H1 (cell line): ENCODE results near the gene ZBTB45. TPM values are rescaled to one million over a fixed set of nuclear protein-coding genes. Genes with fewer than 3 reads are reported as not detected.

Experiments
- BRCA1 ChIP-seq: IDR thresholded peaks from 2 replicates; pipeline ENCODE4 v1.6.1; 2012; ENCODE audit warnings: low read depth, low read length, improper control_type of control experiment
- CBX5 ChIP-seq: fragments of 300-800, 300-1000 bp; sonication (generic); IDR thresholded peaks from 2 replicates; pipeline ENCODE4 v1.7.1; 2016; ENCODE audit warnings: antibody characterized with exemption, low read length, low read depth
- CBX8 ChIP-seq: fragments of 300-800, 300-1000 bp; sonication (generic); IDR thresholded peaks from 2 replicates; pipeline ENCODE4 v1.7.1; 2016; ENCODE audit warnings: low read depth, low read length, borderline replicate concordance
- CHD2 ChIP-seq: IDR thresholded peaks from 2 replicates; pipeline ENCODE4 v1.6.1; 2012; ENCODE audit warnings: low read length, improper control_type of control experiment
- GABPA ChIP-seq: IDR thresholded peaks from 2 replicates; pipeline ENCODE4 v1.6.1; 2011; ENCODE audit warnings: mild to moderate bottlenecking, low read length, moderate library complexity, borderline replicate concordance; ENCODE audit not compliant: insufficient read depth
- KDM1A ChIP-seq: fragments of 200-600, 300-600 bp; sonication (generic); IDR thresholded peaks from 2 replicates; pipeline ENCODE4 v1.7.1; 2016; ENCODE audit warnings: mild to moderate bottlenecking, low read length, borderline replicate concordance
- KDM5A ChIP-seq: fragments of 200-600 bp; IDR thresholded peaks from 2 replicates; pipeline ENCODE4 v1.7.1; 2012; ENCODE audit warnings: mild to moderate bottlenecking, low read length, inconsistent platforms, mixed read lengths
- MAFK ChIP-seq: IDR thresholded peaks from 2 replicates; pipeline ENCODE4 v1.6.1; 2012; ENCODE audit warnings: low read depth, mild to moderate bottlenecking, improper control_type of control experiment, low read length
- NANOG ChIP-seq: IDR thresholded peaks from 2 replicates; pipeline ENCODE4 v1.6.1; 2011; ENCODE audit warnings: low read length, low read depth, mild to moderate bottlenecking, inconsistent platforms; ENCODE audit not compliant: insufficient read depth, poor library complexity, severe bottlenecking
- PHF8 ChIP-seq: fragments of 200-600 bp; sonication (generic); conservative IDR thresholded peaks from 2 replicates; pipeline ENCODE4 v1.7.1; 2012; ENCODE audit warnings: low read depth, mild to moderate bottlenecking, inconsistent platforms, low read length, moderate library complexity
- RFX5 ChIP-seq: IDR thresholded peaks from 2 replicates; pipeline ENCODE4 v1.6.1; 2011; ENCODE audit warnings: low read depth, low read length, improper control_type of control experiment, borderline replicate concordance
- RNF2 ChIP-seq: fragments of 200-900, 300-1000 bp; sonication (generic); IDR thresholded peaks from 2 replicates; pipeline ENCODE4 v1.7.1; 2016; ENCODE audit warnings: borderline replicate concordance, low read depth, mild to moderate bottlenecking, antibody characterized with exemption, low read length; ENCODE audit not compliant: poor library complexity, severe bottlenecking; ENCODE audit errors: missing control alignments
- SP2 ChIP-seq: IDR thresholded peaks from 2 replicates; pipeline ENCODE4 v1.6.1; 2012; ENCODE audit warnings: mild to moderate bottlenecking, low read length, inconsistent platforms
- SP4 ChIP-seq: IDR thresholded peaks from 2 replicates; pipeline ENCODE4 v1.6.1; 2012; ENCODE audit warnings: low read length, inconsistent platforms
- TAF7 ChIP-seq: optimal IDR thresholded peaks from 2 replicates; pipeline ENCODE3; 2011; ENCODE audit warnings: low read depth, mild to moderate bottlenecking, inconsistent platforms, low read length, moderate library complexity, borderline replicate concordance
- TBP ChIP-seq: IDR thresholded peaks from 2 replicates; pipeline ENCODE4 v1.6.1; 2011; ENCODE audit warnings: low read depth, low read length, improper control_type of control experiment
- polyA plus RNA-seq, 7 experiments: library from polyadenylated mRNA; depleted of rRNA in 3 of 7; stranded (reverse) in 5 of 7; unstranded in 2 of 7; fragments of >200 nt in 5 of 7; fragments of 200-250 nt in 2 of 7; gene quantifications; 1 replicate in 5 of 7; 2 replicates in 1 of 7; 4 replicates in 1 of 7; pipeline versions ENCODE4 v1.2.1 to v1.2.3, GENCODE V29; 2011 to 2013; ENCODE audit warnings: missing spikeins in 2 of 7, mixed read lengths in 2 of 7
- total RNA-seq: library from RNA; stranded (reverse); fragmentation: NEBNext Ultra II Directional; extraction: Animal tissue kit (Norgen Biotek cat#: 25700); gene quantifications from 2 replicates; pipeline ENCODE4 v1.2.1, GENCODE V29; 2021
- TF ChIP-seq, protein P1 (sequence below), 3 experiments: IDR thresholded peaks; 1 replicate in 2 of 3; 2 replicates in 1 of 3; pipeline versions ENCODE4 v1.5.1 to v1.6.1; 2011; ENCODE audit warnings: low read length in 3 of 3, mild to moderate bottlenecking in 3 of 3, inconsistent platforms in 2 of 3, low read depth in 1 of 3, moderate library complexity in 1 of 3; ENCODE audit not compliant: insufficient read depth in 1 of 3; ENCODE audit errors: control extremely low read depth in 1 of 3
- TF ChIP-seq, protein P2 (sequence below): IDR thresholded peaks from 2 replicates; pipeline ENCODE4 v1.6.1; 2011; ENCODE audit warnings: low read length, improper control_type of control experiment
- TF ChIP-seq, protein P3 (sequence below): IDR thresholded peaks from 2 replicates; pipeline ENCODE4 v1.6.1; 2012; ENCODE audit warnings: inconsistent platforms

The ZBTB45 gene
- total and polyA plus RNA-seq, 2 of the 8 experiments (the other 6 are each of a cell fraction or from before 2014, with no cell fraction given): 16.9 to 17.2 TPM

DNA sequence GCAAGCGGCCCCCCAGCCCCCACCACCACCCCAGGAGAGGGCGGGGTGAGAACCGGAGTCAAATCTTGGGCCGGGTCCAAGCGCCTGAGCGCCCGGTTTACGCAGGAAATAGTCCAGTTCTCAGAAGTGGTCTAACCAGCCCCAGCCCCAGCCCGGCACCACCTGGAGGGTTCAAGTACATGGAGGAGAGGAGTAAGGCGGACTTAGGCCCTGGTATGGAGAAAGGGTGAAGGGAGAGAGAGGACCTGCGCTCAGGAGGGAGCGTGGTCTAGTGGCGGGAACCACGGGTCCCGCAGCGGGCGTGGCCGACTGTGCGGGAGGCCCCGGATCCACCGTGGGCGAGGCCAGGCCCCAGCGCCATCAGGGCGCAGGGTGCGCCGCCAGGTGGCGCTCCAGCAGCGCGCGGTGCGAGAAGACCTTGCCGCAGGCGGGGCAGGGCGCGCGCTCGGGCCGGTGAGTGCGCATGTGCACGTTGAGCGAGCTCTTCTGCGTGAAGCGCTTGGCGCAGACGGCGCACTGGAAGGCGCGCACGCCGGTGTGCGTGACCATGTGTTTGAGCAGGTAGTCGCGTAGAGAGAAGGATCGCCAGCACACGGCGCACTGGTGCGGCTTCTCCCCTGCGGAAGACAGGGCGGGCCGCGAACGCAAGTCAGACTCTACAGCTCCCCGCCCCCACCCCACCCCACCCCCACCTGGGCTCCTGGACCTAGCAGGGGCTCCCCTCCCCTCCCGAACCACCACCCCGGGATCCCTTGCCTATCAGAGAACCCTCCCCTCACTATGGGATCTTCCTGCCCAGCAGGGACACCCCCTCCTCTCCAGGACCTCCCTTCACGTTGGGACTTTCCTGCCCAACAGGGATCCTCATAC is 5.7 kb downstream of the ZBTB45 start (continued):
- 0 out of 2 replicates have a peak, but pooled peaks have one; percentile 58 for TF ChIP-seq CHD2
- TF ChIP-seq NANOG: no peak
- TF ChIP-seq SP2: no peak
- no peak; the same call in 1 of the 2 replicates for TF ChIP-seq MAFK
- no peak for TF ChIP-seq RNF2
- TF ChIP-seq TBP: peak; percentile 60; the same call in 1 of the 2 replicates
- TF ChIP-seq, protein P1, sequence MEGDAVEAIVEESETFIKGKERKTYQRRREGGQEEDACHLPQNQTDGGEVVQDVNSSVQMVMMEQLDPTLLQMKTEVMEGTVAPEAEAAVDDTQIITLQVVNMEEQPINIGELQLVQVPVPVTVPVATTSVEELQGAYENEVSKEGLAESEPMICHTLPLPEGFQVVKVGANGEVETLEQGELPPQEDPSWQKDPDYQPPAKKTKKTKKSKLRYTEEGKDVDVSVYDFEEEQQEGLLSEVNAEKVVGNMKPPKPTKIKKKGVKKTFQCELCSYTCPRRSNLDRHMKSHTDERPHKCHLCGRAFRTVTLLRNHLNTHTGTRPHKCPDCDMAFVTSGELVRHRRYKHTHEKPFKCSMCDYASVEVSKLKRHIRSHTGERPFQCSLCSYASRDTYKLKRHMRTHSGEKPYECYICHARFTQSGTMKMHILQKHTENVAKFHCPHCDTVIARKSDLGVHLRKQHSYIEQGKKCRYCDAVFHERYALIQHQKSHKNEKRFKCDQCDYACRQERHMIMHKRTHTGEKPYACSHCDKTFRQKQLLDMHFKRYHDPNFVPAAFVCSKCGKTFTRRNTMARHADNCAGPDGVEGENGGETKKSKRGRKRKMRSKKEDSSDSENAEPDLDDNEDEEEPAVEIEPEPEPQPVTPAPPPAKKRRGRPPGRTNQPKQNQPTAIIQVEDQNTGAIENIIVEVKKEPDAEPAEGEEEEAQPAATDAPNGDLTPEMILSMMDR (IDR thresholded peaks at IDR 0.05; ENCODE audit: control extremely low read depth in 1 of 3, insufficient read depth in 1 of 3, low read depth in 1 of 3, low read length in 3 of 3): peak; percentile 95 to 98 (median 96)
- 0 out of 2 replicates have a peak, but pooled peaks have one; percentile 16 for TF ChIP-seq PHF8
- no peak for TF ChIP-seq RFX5
- TF ChIP-seq SP4: no peak; the same call in 1 of the 2 replicates
- TF ChIP-seq, protein P2, sequence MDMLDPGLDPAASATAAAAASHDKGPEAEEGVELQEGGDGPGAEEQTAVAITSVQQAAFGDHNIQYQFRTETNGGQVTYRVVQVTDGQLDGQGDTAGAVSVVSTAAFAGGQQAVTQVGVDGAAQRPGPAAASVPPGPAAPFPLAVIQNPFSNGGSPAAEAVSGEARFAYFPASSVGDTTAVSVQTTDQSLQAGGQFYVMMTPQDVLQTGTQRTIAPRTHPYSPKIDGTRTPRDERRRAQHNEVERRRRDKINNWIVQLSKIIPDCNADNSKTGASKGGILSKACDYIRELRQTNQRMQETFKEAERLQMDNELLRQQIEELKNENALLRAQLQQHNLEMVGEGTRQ: peak; percentile 39; the same call in 1 of the 2 replicates
- TF ChIP-seq, protein P3, sequence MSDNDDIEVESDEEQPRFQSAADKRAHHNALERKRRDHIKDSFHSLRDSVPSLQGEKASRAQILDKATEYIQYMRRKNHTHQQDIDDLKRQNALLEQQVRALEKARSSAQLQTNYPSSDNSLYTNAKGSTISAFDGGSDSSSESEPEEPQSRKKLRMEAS: peak; percentile 94
- TF ChIP-seq BRCA1: no peak
- TF ChIP-seq TAF7: peak; percentile 66
- no peak for TF ChIP-seq KDM5A
- TF ChIP-seq GABPA: 0 out of 2 replicates have a peak, but pooled peaks have one; percentile 60
- TF ChIP-seq CBX5: no peak
- no peak for TF ChIP-seq CBX8
- no peak for TF ChIP-seq KDM1A
